H9 (cell line): ENCODE data around the gene GPBAR1. TPM values are rescaled to one million over a fixed set of nuclear protein-coding genes. Genes with fewer than 3 reads are reported as not detected.

Experiments used
- DNase-seq: peaks from one replicate; pipeline ENCODE4 v3.0.0-alpha.2; 2017
- H2AFZ ChIP-seq: one replicate; pipeline ENCODE4 v1.6.1; 2013; ENCODE audit warnings: mild to moderate bottlenecking, low read length, control low read depth, moderate library complexity
- H2AK5ac ChIP-seq: 2 replicates; pipeline ENCODE4 v1.6.1; 2013; ENCODE audit warnings: low read length, control low read depth, mixed read lengths; ENCODE audit not compliant: insufficient read length
- H2BK120ac ChIP-seq: one replicate; pipeline ENCODE4 v1.6.1; 2013; ENCODE audit warnings: low read depth, mild to moderate bottlenecking, low read length, control low read depth, inconsistent platforms; ENCODE audit not compliant: poor library complexity, severe bottlenecking
- H2BK12ac ChIP-seq: 2 replicates; pipeline ENCODE4 v1.6.1; 2013; ENCODE audit warnings: low read length, control low read depth, mixed read lengths, low read depth; ENCODE audit not compliant: insufficient read length
- H2BK15ac ChIP-seq: 2 replicates; pipeline ENCODE4 v1.6.1; 2013; ENCODE audit warnings: low read depth, low read length, control low read depth
- H2BK20ac ChIP-seq: one replicate; pipeline ENCODE4 v1.6.1; 2013; ENCODE audit warnings: low read depth, mild to moderate bottlenecking, low read length, control low read depth, inconsistent platforms; ENCODE audit not compliant: poor library complexity, severe bottlenecking
- H2BK5ac ChIP-seq: 2 replicates; pipeline ENCODE4 v1.6.1; 2013; ENCODE audit warnings: low read length, control low read depth, mixed read lengths; ENCODE audit not compliant: insufficient read length
- H3K14ac ChIP-seq: 2 replicates; pipeline ENCODE4 v1.6.1; 2013; ENCODE audit warnings: low read length, control low read depth; ENCODE audit not compliant: insufficient read depth
- H3K18ac ChIP-seq: 2 replicates; pipeline ENCODE4 v1.6.1; 2013; ENCODE audit warnings: low read depth, mild to moderate bottlenecking, mixed read lengths, low read length, control low read depth; ENCODE audit not compliant: insufficient read length
- H3K23ac ChIP-seq: 2 replicates; pipeline ENCODE4 v1.6.1; 2013; ENCODE audit warnings: low read length, control low read depth, mixed read lengths, low read depth; ENCODE audit not compliant: insufficient read length
- H3K23me2 ChIP-seq: 2 replicates; pipeline ENCODE4 v1.6.1; 2013; ENCODE audit warnings: low read depth, mild to moderate bottlenecking, mixed read lengths, low read length, control low read depth; ENCODE audit not compliant: insufficient read length, poor library complexity, severe bottlenecking
- H3K27ac ChIP-seq: 2 replicates; pipeline ENCODE4 v1.5.1; 2013; ENCODE audit warnings: low read length, control low read depth, mixed read lengths, low read depth; ENCODE audit not compliant: insufficient read length
- H3K27me3 ChIP-seq: 2 replicates; pipeline ENCODE4 v1.6.1; 2013; ENCODE audit warnings: low read length, control low read depth, inconsistent platforms; ENCODE audit not compliant: insufficient read depth
- H3K4ac ChIP-seq: 2 replicates; pipeline ENCODE4 v1.6.1; 2013; ENCODE audit warnings: low read depth, mild to moderate bottlenecking, control low read depth, inconsistent platforms, low read length, moderate library complexity
- H3K4me1 ChIP-seq: 2 replicates; pipeline ENCODE4 v1.6.1; 2013; ENCODE audit warnings: low read length, control low read depth, inconsistent platforms; ENCODE audit not compliant: insufficient read depth
- H3K4me2 ChIP-seq: 2 replicates; pipeline ENCODE4 v1.6.1; 2013; ENCODE audit warnings: low read length, control low read depth, mixed read lengths; ENCODE audit not compliant: insufficient read length, insufficient read depth
- H3K56ac ChIP-seq: 2 replicates; pipeline ENCODE4 v1.6.1; 2013; ENCODE audit warnings: low read depth, mild to moderate bottlenecking, mixed read lengths, low read length, control low read depth; ENCODE audit not compliant: insufficient read length
- H3K79me1 ChIP-seq: 2 replicates; pipeline ENCODE4 v1.6.1; 2013; ENCODE audit warnings: low read depth, mild to moderate bottlenecking, moderate library complexity, low read length, control low read depth, inconsistent platforms; ENCODE audit not compliant: insufficient read depth, poor library complexity, severe bottlenecking
- H3K79me2 ChIP-seq: 2 replicates; pipeline ENCODE4 v1.6.1; 2013; ENCODE audit warnings: low read length, control low read depth, inconsistent platforms; ENCODE audit not compliant: insufficient read depth
- H3K9ac ChIP-seq: 2 replicates; pipeline ENCODE4 v1.6.1; 2013; ENCODE audit warnings: low read length, control low read depth, mixed read lengths; ENCODE audit not compliant: insufficient read length; ENCODE audit errors: extremely low read depth
- H3K9me3 ChIP-seq: one replicate; pipeline ENCODE4 v1.6.1; 2013; ENCODE audit warnings: low read depth, low read length, inconsistent platforms; ENCODE audit not compliant: control insufficient read depth
- H3T11ph ChIP-seq: one replicate; pipeline ENCODE4 v1.6.1; 2013; ENCODE audit warnings: mild to moderate bottlenecking, low read length, control low read depth, inconsistent platforms
- H4K20me1 ChIP-seq: one replicate; pipeline ENCODE4 v1.6.1; 2013; ENCODE audit not compliant: control insufficient read depth, insufficient read length, insufficient read depth
- H4K5ac ChIP-seq: 2 replicates; pipeline ENCODE4 v1.6.1; 2013; ENCODE audit warnings: low read depth, mild to moderate bottlenecking, mixed read lengths, low read length, control low read depth; ENCODE audit not compliant: insufficient read length
- H4K8ac ChIP-seq: replicated peaks from 2 replicates; pipeline ENCODE4 v1.6.1; 2013; ENCODE audit warnings: low read length, control low read depth, mixed read lengths, low read depth; ENCODE audit not compliant: insufficient read length
- H4K91ac ChIP-seq: 2 replicates; pipeline ENCODE4 v1.6.1; 2013; ENCODE audit warnings: low read depth, mild to moderate bottlenecking, moderate library complexity, mixed read lengths, low read length, control low read depth; ENCODE audit not compliant: insufficient read length
- H3K27ac Mint-ChIP-seq, 3 experiments: 2 replicates in 2 of 3; 3 replicates in 1 of 3; pipeline ENCODE4 v1.8.0; 2020 to 2021; ENCODE audit warnings: mixed read lengths in 3 of 3, mild to moderate bottlenecking in 1 of 3, moderate library complexity in 1 of 3
- H3K27me3 Mint-ChIP-seq: 2 replicates; pipeline ENCODE4 v1.8.0; 2021; ENCODE audit warnings: low read depth, mild to moderate bottlenecking, moderate library complexity, mixed read lengths
- H3K36me3 Mint-ChIP-seq, 3 experiments: 2 replicates in 2 of 3; 3 replicates in 1 of 3; pipeline ENCODE4 v1.8.0; 2020 to 2021; ENCODE audit warnings: low read depth in 3 of 3, mixed read lengths in 3 of 3; ENCODE audit not compliant: insufficient read depth in 1 of 3
- H3K4me1 Mint-ChIP-seq, 2 experiments: 2 replicates each; pipeline ENCODE4 v1.8.0; 2020; ENCODE audit warnings: mixed read lengths in 2 of 2
- H3K4me3 Mint-ChIP-seq, 2 experiments: 2 replicates in 1 of 2; 3 replicates in 1 of 2; pipeline ENCODE4 v1.8.0; 2020 to 2021; ENCODE audit warnings: mild to moderate bottlenecking in 2 of 2, mixed read lengths in 2 of 2, moderate library complexity in 1 of 2
- H3K9me3 Mint-ChIP-seq, 2 experiments: 2 replicates in 1 of 2; 3 replicates in 1 of 2; pipeline ENCODE4 v1.8.0; 2020; ENCODE audit warnings: mild to moderate bottlenecking in 2 of 2, mixed read lengths in 2 of 2, moderate library complexity in 1 of 2
- CTCF ChIP-seq: fragments of 200-600 bp; sonication (generic); conservative IDR thresholded peaks from 3 replicates; pipeline ENCODE4 v1.8.0; 2021; ENCODE audit warnings: antibody characterized with exemption, mild to moderate bottlenecking
- WGBS: extraction: QIAGEN DNeasy Blood & Tissue Kit; methylation state at CpG from one replicate; pipeline ENCODE4 v1.1.7; 2013; ENCODE audit warnings: missing lambda C conversion rate, low lambda C conversion rate, mixed read lengths; ENCODE audit not compliant: insufficient read length; ENCODE audit errors: extremely low coverage; 5-methylcytosine and 5-hydroxymethylcytosine counted together
- total RNA-seq: library from RNA; stranded (reverse); gene quantifications from 2 replicates; pipeline ENCODE4 v1.2.1, GENCODE V29; 2021

GPBAR1 gene
- total RNA-seq, 1 experiment from 2014 or later: 0.44 TPM

- Histone ChIP-seq H2AFZ (no peak overlapping the region), H3K27ac (no peak overlapping the region), H4K5ac (no peak overlapping the region), H4K20me1 (no peaks in the 10 kb centered on the region), H2AK5ac (no peak overlapping the region), H3K56ac (no peak overlapping the region), H3T11ph (no peak overlapping the region), H3K9me3 (no peaks in the 10 kb centered on the region), H2BK120ac (no peak overlapping the region), H4K8ac (no peak overlapping the region), H3K79me1 (no peaks in the 10 kb centered on the region), H3K23ac (no peak overlapping the region), H3K4me1 (no peaks in the 10 kb centered on the region), H4K91ac (no peak overlapping the region), H3K18ac (no peak overlapping the region), H2BK5ac (no peak overlapping the region), H3K79me2 (no peaks in the 10 kb centered on the region), H2BK20ac (no peak overlapping the region), H3K4me2 (no peak overlapping the region), H2BK15ac (no peak overlapping the region), H3K9ac (no peak overlapping the region), H3K23me2 (peaks cover 9% of the 10 kb centered on the region), H3K4ac (no peak overlapping the region), H3K14ac (no peak overlapping the region), H3K27me3 (no peaks in the 10 kb centered on the region), H2BK12ac (no peak overlapping the region)
- H3K4me1 Mint-ChIP-seq: peaks cover 18% of the 10 kb centered on the region in 2 experiments
- no CpG with 5 or more reads among the region's 6 CpGs for WGBS
- TF ChIP-seq CTCF: no peak
- H3K36me3 Mint-ChIP-seq: peaks cover 19 to 42% (median 38%) of the 10 kb centered on the region in 3 experiments; a peak in 6 of 7 replicates
- H3K9me3 Mint-ChIP-seq: no peaks in the 10 kb centered on the region
- H3K27me3 Mint-ChIP-seq: no peaks in the 10 kb centered on the region; the same call in 1 of the 2 replicates
- H3K27ac Mint-ChIP-seq: no peak overlapping the region
- peak overlapping the region in 1 of 2 experiments; percentile 30; a peak in 3 of 5 replicates for H3K4me3 Mint-ChIP-seq
- no peak for DNase-seq
Measured at GRCh38 chr2:218267259-218267658, 6.4 kb downstream of the GPBAR1 start.
